SH-SY5Y (cell line): ENCODE measurements around the gene SLCO4A1.

ENCODE experiments used
- GATA2 ChIP-seq: IDR thresholded peaks from 2 replicates; pipeline ENCODE4 v1.6.1; 2011; ENCODE audit warnings: mild to moderate bottlenecking, low read depth, low read length
- GATA3 ChIP-seq: IDR thresholded peaks from 2 replicates; pipeline ENCODE4 v1.6.1; 2011; ENCODE audit warnings: low read depth, mild to moderate bottlenecking, low read length, moderate library complexity

DNA sequence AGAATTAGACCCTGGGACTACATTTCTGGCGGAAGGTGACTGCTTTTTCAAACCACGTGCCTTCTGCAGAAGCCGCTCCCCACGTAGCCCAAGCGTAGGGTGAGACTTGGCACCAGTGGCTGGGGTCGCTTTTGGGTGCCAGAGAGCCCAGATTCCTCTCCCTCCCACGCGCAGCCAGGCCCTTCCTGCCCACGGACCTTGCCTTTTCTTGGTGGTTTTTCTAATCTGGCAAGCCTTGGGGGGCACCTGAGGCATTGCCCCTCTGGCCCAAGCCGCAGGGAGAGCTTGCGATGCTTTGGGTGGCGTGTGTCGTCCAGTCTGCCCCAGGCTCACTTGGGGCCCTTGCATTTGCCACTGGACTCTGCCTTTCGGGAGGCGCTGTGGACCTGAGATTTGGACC, 3.3 kb downstream of the SLCO4A1 start:
- TF ChIP-seq GATA3 = no peak
- no peak for TF ChIP-seq GATA2
